ENCODE data around the gene HNRNPA3. TPM values are rescaled to one million over a fixed set of nuclear protein-coding genes. Genes with fewer than 3 reads are reported as not detected.

Gene HNRNPA3
- total RNA-seq, 1 donor from 2014 or later, result 107 TPM

GRCh38 chr2:177187631-177188312 lies 24.8 kb upstream of the HNRNPA3 start:
- Histone ChIP-seq H3K27ac (no peak overlapping the region), H3K9ac (no peak overlapping the region), H3K4me1 (no peaks in the 10 kb centered on the region), H2AFZ (replicated peaks) (no peak overlapping the region), H3K4me3 (no peak overlapping the region), H3K36me3 (no peaks in the 10 kb centered on the region), H3K79me2 (ENCODE audit: low read depth) (no peaks in the 10 kb centered on the region), H4K20me1 (ENCODE audit: low read depth) (no peaks in the 10 kb centered on the region), H3F3A (ENCODE audit: low read depth) (no peaks in the 10 kb centered on the region), H3K27me3 (no peaks in the 10 kb centered on the region), H3K4me2 (no peak overlapping the region), H3K9me3 (ENCODE audit: low read depth) (no peaks in the 10 kb centered on the region)
- Mint-ChIP-seq H3K4me1 (peaks cover 11% of the 10 kb centered on the region), H3K9me3 (no peaks in the 10 kb centered on the region), H3K36me3 (no peaks in the 10 kb centered on the region), H3K27me3 (ENCODE audit: insufficient read depth, low read depth) (no peaks in the 10 kb centered on the region), H3K4me3 (no peak overlapping the region), H3K27ac (no peak overlapping the region)
- TF ChIP-seq EZH2phosphoT487 (IDR thresholded peaks at IDR 0.05) (no peak), CTCF (IDR thresholded peaks at IDR 0.05) (no peak), EZH2 (IDR thresholded peaks at IDR 0.05) (no peak)
- DNase-seq (ENCODE audit: low spot score), result no peak

GRCh38 chr2:177188482-177189469 lies 23.8 kb upstream of the HNRNPA3 start:
- Mint-ChIP-seq H3K4me1 (peaks cover 11% of the 10 kb centered on the region), H3K4me3 (no peak overlapping the region), H3K27ac (no peak overlapping the region), H3K36me3 (no peaks in the 10 kb centered on the region), H3K27me3 (ENCODE audit: insufficient read depth, low read depth) (no peaks in the 10 kb centered on the region), H3K9me3 (no peaks in the 10 kb centered on the region)
- no peaks in the 10 kb centered on the region for H3K36me3 ChIP-seq
- no peak overlapping the region for H3K27ac ChIP-seq
- H3K4me1 ChIP-seq, result no peaks in the 10 kb centered on the region
- no peaks in the 10 kb centered on the region for H3F3A ChIP-seq (ENCODE audit: low read depth)
- DNase-seq (ENCODE audit: low spot score), result no peak
- no peaks in the 10 kb centered on the region for H3K79me2 ChIP-seq (ENCODE audit: low read depth)
- no peak overlapping the region for H2AFZ ChIP-seq (replicated peaks)
- no peaks in the 10 kb centered on the region for H4K20me1 ChIP-seq (ENCODE audit: low read depth)
- no peaks in the 10 kb centered on the region for H3K9me3 ChIP-seq (ENCODE audit: low read depth)
- no peak overlapping the region for H3K9ac ChIP-seq
- H3K4me3 ChIP-seq, result no peak overlapping the region
- TF ChIP-seq EZH2phosphoT487 (IDR thresholded peaks at IDR 0.05) (no peak), EZH2 (IDR thresholded peaks at IDR 0.05) (no peak), CTCF (IDR thresholded peaks at IDR 0.05) (no peak)
- H3K27me3 ChIP-seq, result no peaks in the 10 kb centered on the region
- H3K4me2 ChIP-seq, result no peak overlapping the region

GRCh38 chr2:177190941-177191340 lies 21.7 kb upstream of the HNRNPA3 start:
- Histone ChIP-seq H3K27me3 (no peaks in the 10 kb centered on the region), H3K79me2 (ENCODE audit: low read depth) (no peaks in the 10 kb centered on the region), H3K27ac (no peak overlapping the region), H3K9ac (no peak overlapping the region), H3F3A (ENCODE audit: low read depth) (no peaks in the 10 kb centered on the region), H3K4me3 (no peak overlapping the region), H3K4me1 (no peaks in the 10 kb centered on the region), H3K4me2 (no peak overlapping the region), H3K36me3 (no peaks in the 10 kb centered on the region), H2AFZ (replicated peaks) (no peak overlapping the region), H4K20me1 (ENCODE audit: low read depth) (no peaks in the 10 kb centered on the region), H3K9me3 (ENCODE audit: low read depth) (no peaks in the 10 kb centered on the region)
- H3K9me3 Mint-ChIP-seq, result no peaks in the 10 kb centered on the region
- DNase-seq (ENCODE audit: low spot score), result no peak
- H3K27ac Mint-ChIP-seq, result no peak overlapping the region
- H3K4me3 Mint-ChIP-seq, result no peak overlapping the region
- H3K36me3 Mint-ChIP-seq, result no peaks in the 10 kb centered on the region
- peaks cover 2% of the 10 kb centered on the region for H3K27me3 Mint-ChIP-seq (ENCODE audit: insufficient read depth, low read depth)
- TF ChIP-seq EZH2 (IDR thresholded peaks at IDR 0.05) (no peak), EZH2phosphoT487 (IDR thresholded peaks at IDR 0.05) (no peak), CTCF (IDR thresholded peaks at IDR 0.05) (no peak)
- H3K4me1 Mint-ChIP-seq, result peaks cover 11% of the 10 kb centered on the region
